Esophagus squamous epithelium (tissue), 4 donors: ENCODE measurements around the gene CAMK2D.

Experiments
- CTCF ChIP-seq, 6 experiments: fragments of 450-650 bp in 4 of 6; fragments of 200-600 bp in 2 of 6; sonication (generic) in 2 of 6; IDR thresholded peaks; one replicate each; pipeline ENCODE4 v1.5.1; 2016 to 2019; ENCODE audit warnings: antibody characterized with exemption in 6 of 6, mild to moderate bottlenecking in 4 of 6, moderate library complexity in 4 of 6
- POLR2A ChIP-seq, 4 donors: fragments of 450-650 bp; IDR thresholded peaks; one replicate each; pipeline ENCODE4 v1.6.1; 2017; ENCODE audit warnings: antibody characterized with exemption in 4 of 4, mild to moderate bottlenecking in 4 of 4, moderate library complexity in 3 of 4

DNA sequence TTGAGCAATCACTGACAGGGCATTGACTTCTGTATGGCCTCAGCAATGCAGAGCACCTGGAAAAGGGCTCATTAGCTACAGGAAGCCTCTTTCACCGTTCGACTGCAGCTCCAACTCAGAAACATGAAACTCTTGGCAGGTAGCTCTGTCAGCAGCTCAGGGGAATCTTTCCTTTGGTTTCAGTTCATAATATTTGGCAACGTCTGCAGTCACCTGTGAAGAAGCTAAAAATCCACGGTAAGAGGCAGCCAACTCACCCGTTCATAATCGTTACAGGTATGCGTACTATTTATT is 354.9 kb downstream of the CAMK2D start:
- TF ChIP-seq CTCF (IDR thresholded peaks at IDR 0.05) (no peak), POLR2A (IDR thresholded peaks at IDR 0.05) (no peak)
